ENCODE results near the gene SLC10A3. TPM values are rescaled to one million over a fixed set of nuclear protein-coding genes. Genes with fewer than 3 reads are reported as not detected.

SLC10A3 gene
- total RNA-seq, 2 donors from 2014 or later, result 5.4 to 9.1 TPM

- no peak overlapping the region for H3K4me3 ChIP-seq (ENCODE audit: low read length)
- H3K9ac ChIP-seq (ENCODE audit: extremely low read depth, low read length, poor library complexity, severe bottlenecking), result no peak overlapping the region
- no peak for DNase-seq
- H3K36me3 ChIP-seq (ENCODE audit: control insufficient read depth, insufficient read depth, low read length), result peaks cover 4% of the 10 kb centered on the region
- 94% methylated on average over 4 of the region's 5 CpGs; no CpG with 5 or more reads in 1 of the 2 experiments for WGBS, 2 experiments (ENCODE audit: insufficient coverage in 1 of 2, insufficient read length in 1 of 2)
- Mint-ChIP-seq H3K4me3 (no peak overlapping the region), H3K4me1 (no peaks in the 10 kb centered on the region), H3K27ac (no peak overlapping the region), H3K9me3 (peaks cover 71% of the 10 kb centered on the region), H3K27me3 (ENCODE audit: insufficient read depth) (no peaks in the 10 kb centered on the region), H3K36me3 (ENCODE audit: low read depth) (no peaks in the 10 kb centered on the region)
- TF ChIP-seq CTCF (conservative IDR thresholded peaks at IDR 0.05), result no peak
- no peak overlapping the region for H3K27ac ChIP-seq (ENCODE audit: low read depth, low read length)
- H3K4me1 ChIP-seq (ENCODE audit: control insufficient read depth, insufficient read depth, low read length), result no peaks in the 10 kb centered on the region
- H3K27me3 ChIP-seq (ENCODE audit: control insufficient read depth, insufficient read depth, low read length, poor library complexity, severe bottlenecking), result no peaks in the 10 kb centered on the region
- H3K9me3 ChIP-seq (ENCODE audit: control insufficient read depth, low read length), result no peaks in the 10 kb centered on the region
Measured at GRCh38 chrX:154481195-154481594, 9.2 kb downstream of the SLC10A3 start.

- no peaks in the 10 kb centered on the region for H3K27me3 ChIP-seq (ENCODE audit: control insufficient read depth, insufficient read depth, low read length, poor library complexity, severe bottlenecking)
- Mint-ChIP-seq H3K27me3 (ENCODE audit: insufficient read depth) (no peaks in the 10 kb centered on the region), H3K4me1 (no peaks in the 10 kb centered on the region), H3K9me3 (peaks cover 67% of the 10 kb centered on the region), H3K36me3 (ENCODE audit: low read depth) (peaks cover 9% of the 10 kb centered on the region), H3K4me3 (peak within 1 kb of the TSS; percentile 71), H3K27ac (peak within 1 kb of the TSS; percentile 48)
- no peaks in the 10 kb centered on the region for H3K9me3 ChIP-seq (ENCODE audit: control insufficient read depth, low read length)
- no peaks in the 10 kb centered on the region for H3K4me1 ChIP-seq (ENCODE audit: control insufficient read depth, insufficient read depth, low read length)
- H3K4me3 ChIP-seq (ENCODE audit: low read length), result peak within 1 kb of the TSS; percentile 77
- no peak within 1 kb of the TSS for H3K27ac ChIP-seq (ENCODE audit: low read depth, low read length)
- no peaks in the 10 kb centered on the region for H3K36me3 ChIP-seq (ENCODE audit: control insufficient read depth, insufficient read depth, low read length)
- TF ChIP-seq CTCF (conservative IDR thresholded peaks at IDR 0.05), result no peak
- peak; percentile 96 for DNase-seq
- H3K9ac ChIP-seq (ENCODE audit: extremely low read depth, low read length, poor library complexity, severe bottlenecking), result peak within 1 kb of the TSS; percentile 25
- 8 to 52% methylated on average over 6 to 85 of the region's 85 CpGs for WGBS, 2 experiments (ENCODE audit: insufficient coverage in 1 of 2, insufficient read length in 1 of 2)
Measured at GRCh38 chrX:154478728-154479622, 11.5 kb downstream of the SLC10A3 start, which contains the start of gene LAGE3. Gene LAGE3, minus strand, starts transcription at chrX:154479281. Its CDS starts 366 bp downstream, at chrX:154478915.

GRCh38 chrX:154477891-154478477 lies 12.4 kb downstream of the SLC10A3 start:
- H3K9me3 Mint-ChIP-seq, result peaks cover 66% of the 10 kb centered on the region
- Histone ChIP-seq H3K9ac (ENCODE audit: extremely low read depth, low read length, poor library complexity, severe bottlenecking) (peak overlapping the region; percentile 25), H3K27me3 (ENCODE audit: control insufficient read depth, insufficient read depth, low read length, poor library complexity, severe bottlenecking) (no peaks in the 10 kb centered on the region), H3K4me1 (ENCODE audit: control insufficient read depth, insufficient read depth, low read length) (no peaks in the 10 kb centered on the region), H3K9me3 (ENCODE audit: control insufficient read depth, low read length) (no peaks in the 10 kb centered on the region), H3K27ac (ENCODE audit: low read depth, low read length) (no peak overlapping the region), H3K4me3 (ENCODE audit: low read length) (peak overlapping the region; percentile 77), H3K36me3 (ENCODE audit: control insufficient read depth, insufficient read depth, low read length) (no peaks in the 10 kb centered on the region)
- 66 to 92% methylated on average over 9 to 22 of the region's 24 CpGs for whole genome bisulfite sequencing, 2 experiments (ENCODE audit: insufficient coverage in 1 of 2, insufficient read length in 1 of 2)
- no peak for DNase-seq
- no peak for TF ChIP-seq CTCF (conservative IDR thresholded peaks at IDR 0.05)
- H3K4me1 Mint-ChIP-seq, result no peaks in the 10 kb centered on the region
- peak overlapping the region; percentile 71 for H3K4me3 Mint-ChIP-seq
- no peak overlapping the region for H3K27ac Mint-ChIP-seq
- H3K36me3 Mint-ChIP-seq (ENCODE audit: low read depth), result peaks cover 17% of the 10 kb centered on the region
- no peaks in the 10 kb centered on the region for H3K27me3 Mint-ChIP-seq (ENCODE audit: insufficient read depth)
